Measurements from ENCODE around the gene SEC24B. TPM values are rescaled to one million over a fixed set of nuclear protein-coding genes. Genes with fewer than 3 reads are reported as not detected.

Gene SEC24B
- total RNA-seq, 6 donors from 2014 or later, result 17.4 to 38.8 (median 29.2) TPM

DNA sequence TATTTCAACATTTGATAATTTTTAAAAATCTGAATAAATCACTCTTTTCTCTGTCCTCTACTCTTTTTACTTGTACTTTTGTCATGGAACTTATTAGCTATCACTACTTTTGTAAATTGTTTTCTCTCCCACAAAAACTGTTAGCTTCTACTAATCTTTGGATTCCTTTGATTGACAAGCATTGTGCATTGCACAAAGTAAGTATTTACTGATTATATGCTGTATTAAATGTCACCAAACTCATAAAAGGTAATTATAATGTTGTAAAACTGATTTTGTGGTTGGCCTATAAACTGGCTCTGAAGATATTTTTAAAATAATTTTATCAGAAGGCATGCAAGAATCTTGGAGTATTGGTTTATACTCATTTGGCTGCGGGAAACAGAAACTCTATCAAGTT lies 15.0 kb upstream of the SEC24B start:
- no peak overlapping the region for H3K27ac ChIP-seq
- DNase-seq (no peak), ATAC-seq (ENCODE audit: low FRiP score in 2 of 2) (no peak)
- 91 to 94% methylated on average over 1 of the region's 1 CpG for WGBS, 2 donors
- H3K4me3 ChIP-seq, result no peak overlapping the region
- no peaks in the 10 kb centered on the region for H3K36me3 ChIP-seq
- no peaks in the 10 kb centered on the region for H3K27me3 ChIP-seq
- H3K9me3 ChIP-seq, result no peaks in the 10 kb centered on the region
- peaks cover 0 to 8% (median 2%) of the 10 kb centered on the region in 4 donors for H3K4me1 ChIP-seq
- TF ChIP-seq EP300 (IDR thresholded peaks at IDR 0.05), result no peak
- no peak for TF ChIP-seq POLR2AphosphoS5 (IDR thresholded peaks at IDR 0.05)
- no peak for TF ChIP-seq POLR2A (IDR thresholded peaks at IDR 0.05)
- TF ChIP-seq, protein P1, sequence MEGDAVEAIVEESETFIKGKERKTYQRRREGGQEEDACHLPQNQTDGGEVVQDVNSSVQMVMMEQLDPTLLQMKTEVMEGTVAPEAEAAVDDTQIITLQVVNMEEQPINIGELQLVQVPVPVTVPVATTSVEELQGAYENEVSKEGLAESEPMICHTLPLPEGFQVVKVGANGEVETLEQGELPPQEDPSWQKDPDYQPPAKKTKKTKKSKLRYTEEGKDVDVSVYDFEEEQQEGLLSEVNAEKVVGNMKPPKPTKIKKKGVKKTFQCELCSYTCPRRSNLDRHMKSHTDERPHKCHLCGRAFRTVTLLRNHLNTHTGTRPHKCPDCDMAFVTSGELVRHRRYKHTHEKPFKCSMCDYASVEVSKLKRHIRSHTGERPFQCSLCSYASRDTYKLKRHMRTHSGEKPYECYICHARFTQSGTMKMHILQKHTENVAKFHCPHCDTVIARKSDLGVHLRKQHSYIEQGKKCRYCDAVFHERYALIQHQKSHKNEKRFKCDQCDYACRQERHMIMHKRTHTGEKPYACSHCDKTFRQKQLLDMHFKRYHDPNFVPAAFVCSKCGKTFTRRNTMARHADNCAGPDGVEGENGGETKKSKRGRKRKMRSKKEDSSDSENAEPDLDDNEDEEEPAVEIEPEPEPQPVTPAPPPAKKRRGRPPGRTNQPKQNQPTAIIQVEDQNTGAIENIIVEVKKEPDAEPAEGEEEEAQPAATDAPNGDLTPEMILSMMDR (IDR thresholded peaks at IDR 0.05), result no peak

DNA sequence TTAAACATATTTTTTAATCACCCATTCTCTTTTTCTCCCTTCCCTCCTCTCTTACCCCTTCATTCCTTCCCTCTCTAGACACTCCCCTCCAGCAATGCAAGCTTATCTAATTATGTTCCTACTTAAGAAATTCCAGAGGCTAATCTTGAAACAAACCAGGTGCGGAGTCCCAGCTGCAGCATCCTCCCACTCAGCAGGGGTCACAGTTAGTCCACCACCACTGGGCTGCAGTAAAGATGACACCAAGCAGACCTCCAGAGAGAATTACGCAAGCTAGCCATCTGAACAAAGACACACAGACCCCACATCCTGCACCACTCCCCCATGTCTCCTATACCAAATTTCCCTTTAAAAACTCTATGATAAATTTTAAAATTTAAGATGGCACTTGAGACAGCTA lies 13.9 kb upstream of the SEC24B start:
- Histone ChIP-seq H3K36me3 (no peaks in the 10 kb centered on the region), H3K9me3 (no peaks in the 10 kb centered on the region), H3K4me3 (no peak overlapping the region), H3K4me1 (peaks cover 0 to 8% (median 2%) of the 10 kb centered on the region in 4 donors), H3K27me3 (no peaks in the 10 kb centered on the region), H3K27ac (no peak overlapping the region)
- TF ChIP-seq EP300 (IDR thresholded peaks at IDR 0.05) (no peak), POLR2AphosphoS5 (IDR thresholded peaks at IDR 0.05) (no peak), POLR2A (IDR thresholded peaks at IDR 0.05) (no peak)
- TF ChIP-seq, protein P1 (IDR thresholded peaks at IDR 0.05), result no peak
- DNase-seq (no peak), ATAC-seq (ENCODE audit: low FRiP score in 2 of 2) (no peak)
- WGBS, 2 donors, result 83 to 90% methylated on average over 2 of the region's 2 CpGs

DNA sequence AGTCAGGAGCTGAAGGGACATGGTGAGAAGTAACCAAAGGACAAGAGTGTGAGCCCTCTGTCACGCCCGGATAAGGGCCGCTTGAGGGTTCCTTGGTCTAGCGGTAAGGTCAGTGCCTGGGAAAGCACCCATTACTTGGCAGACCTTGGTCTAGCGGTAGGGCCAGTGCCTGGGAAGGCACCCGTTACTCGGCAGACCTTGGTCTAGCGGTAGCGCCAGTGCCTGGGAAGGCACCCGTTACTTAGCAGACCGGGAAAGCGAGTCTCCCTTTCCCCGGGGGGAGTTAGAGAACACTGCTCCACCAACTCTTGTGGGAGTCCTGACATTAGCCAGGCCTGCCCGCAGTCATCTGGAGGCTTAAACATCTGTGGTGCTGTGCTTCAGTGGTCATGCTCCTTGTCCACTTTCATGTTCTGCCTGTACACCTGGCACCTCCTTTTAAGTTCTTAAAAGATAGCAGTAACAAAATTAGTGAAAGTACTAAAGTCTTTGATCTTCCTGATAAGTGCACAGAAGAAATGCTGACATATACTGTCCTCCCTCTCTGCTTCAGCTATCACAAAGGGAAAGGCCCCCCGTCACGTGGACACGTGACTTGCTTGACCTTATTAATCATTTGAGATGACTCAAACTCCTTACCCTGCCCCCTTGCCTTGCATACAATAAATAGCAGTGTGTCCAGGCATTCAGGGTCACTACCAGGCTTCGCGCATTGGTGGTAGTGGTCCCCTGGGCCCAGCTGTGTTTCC lies 9.3 kb upstream of the SEC24B start:
- Histone ChIP-seq H3K4me1 (peaks cover 0 to 8% (median 2%) of the 10 kb centered on the region in 4 donors), H3K4me3 (no peak overlapping the region), H3K36me3 (no peaks in the 10 kb centered on the region), H3K9me3 (no peaks in the 10 kb centered on the region), H3K27ac (no peak overlapping the region), H3K27me3 (no peaks in the 10 kb centered on the region)
- no peak for ATAC-seq (ENCODE audit: low FRiP score in 2 of 2)
- no peak for DNase-seq
- TF ChIP-seq EP300 (IDR thresholded peaks at IDR 0.05), result no peak
- no peak for TF ChIP-seq POLR2AphosphoS5 (IDR thresholded peaks at IDR 0.05)
- TF ChIP-seq, protein P1 (IDR thresholded peaks at IDR 0.05), result no peak
- WGBS, 2 donors, result 87 to 92% methylated on average over 19 of the region's 19 CpGs

DNA sequence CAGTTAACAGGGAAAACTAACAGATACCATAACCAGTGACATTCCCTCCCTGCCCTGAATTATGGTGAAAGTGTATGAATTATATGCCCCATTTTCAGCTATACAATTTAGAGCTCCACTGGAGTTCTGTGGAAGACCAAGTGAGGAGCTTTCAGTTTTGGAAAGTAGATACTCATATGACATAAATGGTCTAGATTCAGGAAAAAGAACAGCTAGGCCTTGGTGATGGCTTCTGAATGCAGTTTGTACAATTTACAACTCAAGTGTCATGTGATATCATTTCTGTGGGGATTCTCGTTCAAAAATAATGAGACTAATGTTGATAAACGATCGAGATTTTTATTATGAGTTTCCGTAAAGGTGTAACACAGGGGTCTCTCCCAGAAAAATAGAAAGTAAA lies 8.2 kb upstream of the SEC24B start:
- Histone ChIP-seq H3K27me3 (no peaks in the 10 kb centered on the region), H3K4me1 (peaks cover 0 to 8% (median 2%) of the 10 kb centered on the region in 4 donors), H3K27ac (no peak overlapping the region), H3K9me3 (no peaks in the 10 kb centered on the region), H3K4me3 (no peak overlapping the region), H3K36me3 (no peaks in the 10 kb centered on the region)
- ATAC-seq (ENCODE audit: low FRiP score in 2 of 2), result no peak
- TF ChIP-seq, protein P1 (IDR thresholded peaks at IDR 0.05), result no peak
- no peak for TF ChIP-seq POLR2A (IDR thresholded peaks at IDR 0.05)
- no peak for TF ChIP-seq EP300 (IDR thresholded peaks at IDR 0.05)
- TF ChIP-seq POLR2AphosphoS5 (IDR thresholded peaks at IDR 0.05), result no peak
- 92 to 99% methylated on average over 4 of the region's 4 CpGs for WGBS, 2 donors
- no peak for DNase-seq

DNA sequence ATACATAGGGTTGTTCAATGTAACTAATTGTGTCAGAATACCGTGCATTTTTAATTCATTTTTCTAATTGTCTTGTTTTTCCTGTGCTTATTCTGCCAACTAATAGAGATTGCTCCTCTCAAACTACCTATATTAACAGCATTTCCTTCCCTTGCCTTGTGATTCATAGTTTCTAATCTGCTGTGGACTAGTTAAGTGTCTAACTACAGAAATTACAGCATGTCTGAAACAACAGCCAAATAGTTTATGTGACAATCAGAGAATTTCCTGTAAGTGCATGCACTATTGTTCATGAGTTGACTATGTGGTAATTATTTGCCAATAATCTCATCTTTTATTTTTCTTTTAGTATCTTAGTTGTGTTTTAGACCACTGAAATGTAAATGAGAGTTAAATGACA lies 4.1 kb upstream of the SEC24B start:
- Histone ChIP-seq H3K36me3 (no peaks in the 10 kb centered on the region), H3K4me1 (peaks cover 6 to 13% (median 9%) of the 10 kb centered on the region in 4 donors), H3K27ac (no peak overlapping the region), H3K4me3 (no peak overlapping the region), H3K9me3 (no peaks in the 10 kb centered on the region), H3K27me3 (no peaks in the 10 kb centered on the region)
- TF ChIP-seq, protein P1 (IDR thresholded peaks at IDR 0.05), result no peak
- no peak for TF ChIP-seq EP300 (IDR thresholded peaks at IDR 0.05)
- WGBS, 2 donors, result 75 to 76% methylated on average over 1 of the region's 1 CpG
- ATAC-seq (ENCODE audit: low FRiP score in 2 of 2) (no peak), DNase-seq (no peak)
